ENCODE data around the gene C4orf50. TPM values are rescaled to one million over a fixed set of nuclear protein-coding genes. Genes with fewer than 3 reads are reported as not detected.

C4orf50 gene
- total RNA-seq, 1 experiment from 2014 or later: not detected

DNA sequence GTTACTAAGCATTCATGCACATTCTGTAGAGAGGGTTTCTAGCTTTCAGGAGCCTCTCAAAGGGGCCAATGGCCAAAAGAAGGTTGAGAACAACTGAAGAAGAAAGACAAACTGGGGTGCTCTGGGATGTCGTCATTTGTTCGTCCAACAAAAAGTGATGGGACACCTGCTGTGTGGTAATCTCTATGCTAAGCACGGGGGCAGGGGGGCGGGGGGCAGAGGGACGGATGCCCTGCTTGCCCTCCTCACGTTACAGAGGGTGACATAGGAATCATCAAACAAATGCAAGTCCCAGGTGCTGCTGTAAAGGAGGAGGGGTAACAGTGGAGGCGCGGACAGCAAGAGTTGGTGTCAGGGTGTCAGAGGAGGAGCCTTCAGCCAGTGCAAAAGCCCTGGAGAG is 112.5 kb downstream of the C4orf50 start:
- no peak overlapping the region for H3K4me2 ChIP-seq
- POLR2A ChIA-PET (ENCODE audit: unreplicated experiment): no interaction called here
- TF ChIP-seq, protein P1, sequence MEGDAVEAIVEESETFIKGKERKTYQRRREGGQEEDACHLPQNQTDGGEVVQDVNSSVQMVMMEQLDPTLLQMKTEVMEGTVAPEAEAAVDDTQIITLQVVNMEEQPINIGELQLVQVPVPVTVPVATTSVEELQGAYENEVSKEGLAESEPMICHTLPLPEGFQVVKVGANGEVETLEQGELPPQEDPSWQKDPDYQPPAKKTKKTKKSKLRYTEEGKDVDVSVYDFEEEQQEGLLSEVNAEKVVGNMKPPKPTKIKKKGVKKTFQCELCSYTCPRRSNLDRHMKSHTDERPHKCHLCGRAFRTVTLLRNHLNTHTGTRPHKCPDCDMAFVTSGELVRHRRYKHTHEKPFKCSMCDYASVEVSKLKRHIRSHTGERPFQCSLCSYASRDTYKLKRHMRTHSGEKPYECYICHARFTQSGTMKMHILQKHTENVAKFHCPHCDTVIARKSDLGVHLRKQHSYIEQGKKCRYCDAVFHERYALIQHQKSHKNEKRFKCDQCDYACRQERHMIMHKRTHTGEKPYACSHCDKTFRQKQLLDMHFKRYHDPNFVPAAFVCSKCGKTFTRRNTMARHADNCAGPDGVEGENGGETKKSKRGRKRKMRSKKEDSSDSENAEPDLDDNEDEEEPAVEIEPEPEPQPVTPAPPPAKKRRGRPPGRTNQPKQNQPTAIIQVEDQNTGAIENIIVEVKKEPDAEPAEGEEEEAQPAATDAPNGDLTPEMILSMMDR (conservative IDR thresholded peaks at IDR 0.05): no peak
- TF ChIP-seq EZH2 (IDR thresholded peaks at IDR 0.05; ENCODE audit: low read depth): no peak
- H3K4me1 ChIP-seq (replicated peaks; ENCODE audit: insufficient read depth): no peaks in the 10 kb centered on the region
- no peaks in the 10 kb centered on the region for H3K9me3 ChIP-seq (ENCODE audit: insufficient read depth, low read depth)
- intact Hi-C loops (cut with micrococcal nuclease; ENCODE audit: unreplicated experiment): no loop called here
- no peak overlapping the region for H3K4me3 ChIP-seq
- peaks cover 49% of the 10 kb centered on the region for H3K27me3 ChIP-seq (ENCODE audit: insufficient read depth, low read depth)
- H4K20me1 ChIP-seq (ENCODE audit: insufficient read depth): no peaks in the 10 kb centered on the region
- BruUV-seq (replicated peaks): no TSS peak
- CTCF ChIA-PET: no interaction called here
- H2AFZ ChIP-seq: no peak overlapping the region
- no peaks in the 10 kb centered on the region for H3K9me2 ChIP-seq (ENCODE audit: insufficient read depth)
- no peaks in the 10 kb centered on the region for H3K79me2 ChIP-seq (ENCODE audit: low read depth)
- H3F3A ChIP-seq (ENCODE audit: insufficient read depth, low read depth): no peaks in the 10 kb centered on the region
- no peak for DNase-seq
- no peak overlapping the region for H3K27ac ChIP-seq
- no peaks in the 10 kb centered on the region for H3K36me3 ChIP-seq (ENCODE audit: low read depth)

DNA sequence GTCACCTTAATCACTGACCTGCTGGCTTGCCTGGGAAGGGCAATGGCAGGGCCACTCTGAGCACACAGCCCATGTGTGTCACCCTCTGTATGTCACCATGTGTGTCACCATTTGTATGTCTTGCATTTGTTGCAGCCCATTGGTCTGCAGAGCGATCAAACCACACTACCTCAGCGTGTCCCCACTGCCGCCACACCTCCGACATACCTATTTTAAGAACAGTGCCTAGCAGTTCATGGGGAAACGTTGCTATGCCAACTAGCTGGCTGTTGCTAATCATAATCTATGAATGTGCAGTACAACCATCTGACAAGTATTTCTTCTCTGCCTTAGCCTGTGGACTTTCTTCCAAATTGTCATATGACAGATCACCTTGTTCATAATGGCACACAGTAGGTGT is 117.4 kb downstream of the C4orf50 start:
- no peaks in the 10 kb centered on the region for H3K79me2 ChIP-seq (ENCODE audit: low read depth)
- no TSS peak for BruUV-seq (replicated peaks)
- no peak overlapping the region for H2AFZ ChIP-seq
- no peaks in the 10 kb centered on the region for H4K20me1 ChIP-seq (ENCODE audit: insufficient read depth)
- H3F3A ChIP-seq (ENCODE audit: insufficient read depth, low read depth): no peaks in the 10 kb centered on the region
- no peak overlapping the region for H3K27ac ChIP-seq
- H3K27me3 ChIP-seq (ENCODE audit: insufficient read depth, low read depth): peaks cover 91% of the 10 kb centered on the region
- H3K36me3 ChIP-seq (ENCODE audit: low read depth): no peaks in the 10 kb centered on the region
- ChIA-PET CTCF (no interaction called here), POLR2A (ENCODE audit: unreplicated experiment) (no interaction called here)
- DNase-seq: no peak
- no peaks in the 10 kb centered on the region for H3K9me2 ChIP-seq (ENCODE audit: insufficient read depth)
- no peaks in the 10 kb centered on the region for H3K4me1 ChIP-seq (replicated peaks; ENCODE audit: insufficient read depth)
- intact Hi-C loops (cut with micrococcal nuclease; ENCODE audit: unreplicated experiment): no loop called here
- TF ChIP-seq, protein P1 (conservative IDR thresholded peaks at IDR 0.05): no peak
- H3K4me2 ChIP-seq: no peak overlapping the region
- no peaks in the 10 kb centered on the region for H3K9me3 ChIP-seq (ENCODE audit: insufficient read depth, low read depth)
- no peak overlapping the region for H3K4me3 ChIP-seq

DNA sequence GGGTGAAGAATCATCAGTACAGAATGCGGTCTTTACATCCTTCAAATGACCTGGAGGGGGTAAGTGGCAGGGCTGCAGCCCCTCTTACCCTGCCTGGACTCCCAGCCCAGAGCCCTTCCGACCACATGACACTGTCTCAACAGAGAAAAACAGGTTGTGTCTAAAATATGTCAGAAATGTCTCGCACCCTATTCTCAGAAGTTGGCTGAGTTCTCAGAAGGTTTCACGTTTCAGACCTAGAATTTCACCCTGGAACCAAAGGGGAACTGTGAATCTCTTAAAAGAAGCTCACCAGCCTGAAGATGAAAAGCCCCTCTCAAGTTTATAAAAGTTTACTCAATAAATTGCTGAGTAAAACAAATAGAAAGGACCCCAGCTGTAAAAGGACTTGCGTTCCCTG is 118.3 kb downstream of the C4orf50 start:
- DNase-seq: no peak
- BruUV-seq (replicated peaks): no TSS peak
- CTCF ChIA-PET: no interaction called here

More for the DNA sequence above, 118.3 kb downstream of the C4orf50 start:
- no peaks in the 10 kb centered on the region for H3K9me3 ChIP-seq (ENCODE audit: insufficient read depth, low read depth)
- no peak overlapping the region for H3K27ac ChIP-seq
- no peaks in the 10 kb centered on the region for H4K20me1 ChIP-seq (ENCODE audit: insufficient read depth)
- no peaks in the 10 kb centered on the region for H3K9me2 ChIP-seq (ENCODE audit: insufficient read depth)
- no peak overlapping the region for H3K4me3 ChIP-seq
- no peaks in the 10 kb centered on the region for H3K36me3 ChIP-seq (ENCODE audit: low read depth)
- H3K4me2 ChIP-seq: no peak overlapping the region
- H3K79me2 ChIP-seq (ENCODE audit: low read depth): no peaks in the 10 kb centered on the region
- H3K27me3 ChIP-seq (ENCODE audit: insufficient read depth, low read depth): peaks cover 90% of the 10 kb centered on the region
- no peaks in the 10 kb centered on the region for H3F3A ChIP-seq (ENCODE audit: insufficient read depth, low read depth)
- H3K4me1 ChIP-seq (replicated peaks; ENCODE audit: insufficient read depth): no peaks in the 10 kb centered on the region
- H2AFZ ChIP-seq: no peak overlapping the region
- intact Hi-C loops (cut with micrococcal nuclease; ENCODE audit: unreplicated experiment): no loop called here
- POLR2A ChIA-PET (ENCODE audit: unreplicated experiment): no interaction called here
- no peak for TF ChIP-seq EZH2 (IDR thresholded peaks at IDR 0.05; ENCODE audit: low read depth)
- TF ChIP-seq, protein P1 (conservative IDR thresholded peaks at IDR 0.05): no peak

All from PC-9 (cell line).